ENCODE results near the gene DAO.

- TF ChIP-seq, protein P1, sequence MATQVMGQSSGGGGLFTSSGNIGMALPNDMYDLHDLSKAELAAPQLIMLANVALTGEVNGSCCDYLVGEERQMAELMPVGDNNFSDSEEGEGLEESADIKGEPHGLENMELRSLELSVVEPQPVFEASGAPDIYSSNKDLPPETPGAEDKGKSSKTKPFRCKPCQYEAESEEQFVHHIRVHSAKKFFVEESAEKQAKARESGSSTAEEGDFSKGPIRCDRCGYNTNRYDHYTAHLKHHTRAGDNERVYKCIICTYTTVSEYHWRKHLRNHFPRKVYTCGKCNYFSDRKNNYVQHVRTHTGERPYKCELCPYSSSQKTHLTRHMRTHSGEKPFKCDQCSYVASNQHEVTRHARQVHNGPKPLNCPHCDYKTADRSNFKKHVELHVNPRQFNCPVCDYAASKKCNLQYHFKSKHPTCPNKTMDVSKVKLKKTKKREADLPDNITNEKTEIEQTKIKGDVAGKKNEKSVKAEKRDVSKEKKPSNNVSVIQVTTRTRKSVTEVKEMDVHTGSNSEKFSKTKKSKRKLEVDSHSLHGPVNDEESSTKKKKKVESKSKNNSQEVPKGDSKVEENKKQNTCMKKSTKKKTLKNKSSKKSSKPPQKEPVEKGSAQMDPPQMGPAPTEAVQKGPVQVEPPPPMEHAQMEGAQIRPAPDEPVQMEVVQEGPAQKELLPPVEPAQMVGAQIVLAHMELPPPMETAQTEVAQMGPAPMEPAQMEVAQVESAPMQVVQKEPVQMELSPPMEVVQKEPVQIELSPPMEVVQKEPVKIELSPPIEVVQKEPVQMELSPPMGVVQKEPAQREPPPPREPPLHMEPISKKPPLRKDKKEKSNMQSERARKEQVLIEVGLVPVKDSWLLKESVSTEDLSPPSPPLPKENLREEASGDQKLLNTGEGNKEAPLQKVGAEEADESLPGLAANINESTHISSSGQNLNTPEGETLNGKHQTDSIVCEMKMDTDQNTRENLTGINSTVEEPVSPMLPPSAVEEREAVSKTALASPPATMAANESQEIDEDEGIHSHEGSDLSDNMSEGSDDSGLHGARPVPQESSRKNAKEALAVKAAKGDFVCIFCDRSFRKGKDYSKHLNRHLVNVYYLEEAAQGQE (IDR thresholded peaks at IDR 0.05; ENCODE audit: insufficient replicate concordance, low read depth), result no peak
- TF ChIP-seq CTCF (IDR thresholded peaks at IDR 0.05; ENCODE audit: insufficient read depth, low read length) (no peak), POLR2AphosphoS5 (IDR thresholded peaks at IDR 0.05; ENCODE audit: low read depth) (no peak), SPI1 (IDR thresholded peaks at IDR 0.05; ENCODE audit: borderline replicate concordance, low read depth) (no peak), GABPA (IDR thresholded peaks at IDR 0.05; ENCODE audit: low read depth) (no peak)
Measured at GRCh38 chr12:108935159-108935763, 55.4 kb downstream of the DAO start.

Data from HL-60 (cell line).